Naive thymus-derived CD4-positive, alpha-beta T cell (primary cell): ENCODE data around the gene SERTM1. TPM values are rescaled to one million over a fixed set of nuclear protein-coding genes. Genes with fewer than 3 reads are reported as not detected.

Source experiments
- ATAC-seq: fragments of 150-1000 bp; cut with Tn5 transposase; 2 replicates; pipeline ENCODE4 v1.10.0; 2021; ENCODE audit warnings: mild to moderate bottlenecking, moderate library complexity
- CTCF ChIA-PET: fragments of 350-600 bp; sonication (Branson Sonifier 250); formaldehyde crosslinking; loops from one replicate; lab custom pipeline; 2021; ENCODE audit warnings: antibody characterized with exemption; lab: Charles Lee
- POLR2A ChIA-PET: fragments of 350-600 bp; sonication (Branson Sonifier 250); formaldehyde crosslinking; loops from one replicate; lab custom pipeline; 2021; ENCODE audit warnings: antibody characterized with exemption, inconsistent platforms; lab: Charles Lee
- DNase-seq, 9 donors: peaks; one replicate each; pipeline versions ENCODE4 v3.0.0 to v3.0.0-alpha.2; 2020 to 2022; ENCODE audit warnings: mixed read lengths in 1 of 9
- H3K27ac ChIP-seq: one replicate; pipeline ENCODE4 v1.7.0; 2013; ENCODE audit warnings: mild to moderate bottlenecking, low read depth, low read length, moderate library complexity
- H3K27me3 ChIP-seq, 2 donors: one replicate each; pipeline ENCODE4 v1.7.0; 2013; ENCODE audit warnings: low read length in 2 of 2, mild to moderate bottlenecking in 2 of 2, moderate library complexity in 2 of 2; ENCODE audit not compliant: control insufficient read depth in 2 of 2, insufficient read depth in 2 of 2
- H3K36me3 ChIP-seq, 3 experiments: 1 replicate in 2 of 3; 2 replicates in 1 of 3; pipeline ENCODE4 v1.7.0; 2013; ENCODE audit warnings: low read length in 3 of 3, mild to moderate bottlenecking in 3 of 3, moderate library complexity in 1 of 3; ENCODE audit not compliant: insufficient read depth in 3 of 3, control insufficient read depth in 2 of 3
- H3K4me1 ChIP-seq, 2 donors: one replicate each; pipeline ENCODE4 v1.7.0; 2013; ENCODE audit warnings: low read length in 2 of 2, mild to moderate bottlenecking in 2 of 2, moderate library complexity in 1 of 2; ENCODE audit not compliant: control insufficient read depth in 2 of 2, insufficient read depth in 2 of 2
- H3K4me3 ChIP-seq: 2 replicates; pipeline ENCODE4 v1.7.0; 2013; ENCODE audit warnings: mild to moderate bottlenecking, low read length
- H3K9me3 ChIP-seq, 3 experiments: 1 replicate in 2 of 3; 2 replicates in 1 of 3; pipeline ENCODE4 v1.7.0; 2013; ENCODE audit warnings: low read length in 3 of 3; ENCODE audit not compliant: control insufficient read depth in 2 of 3
- H3K27ac Mint-ChIP-seq, 9 donors: one replicate each; pipeline ENCODE4 v1.8.0; 2020 to 2022; ENCODE audit warnings: mixed read lengths in 9 of 9, mild to moderate bottlenecking in 8 of 9, moderate library complexity in 5 of 9, inconsistent platforms in 2 of 9
- H3K27me3 Mint-ChIP-seq, 5 donors: one replicate each; pipeline ENCODE4 v1.8.0; 2021 to 2022; ENCODE audit warnings: mixed read lengths in 5 of 5, mild to moderate bottlenecking in 1 of 5
- H3K36me3 Mint-ChIP-seq, 5 donors: one replicate each; pipeline ENCODE4 v1.8.0; 2020 to 2022; ENCODE audit warnings: mixed read lengths in 5 of 5, mild to moderate bottlenecking in 3 of 5, inconsistent platforms in 1 of 5
- H3K4me1 Mint-ChIP-seq, 7 donors: one replicate each; pipeline ENCODE4 v1.8.0; 2020 to 2022; ENCODE audit warnings: mixed read lengths in 7 of 7, mild to moderate bottlenecking in 3 of 7, inconsistent platforms in 1 of 7
- H3K4me3 Mint-ChIP-seq, 10 donors: one replicate each; pipeline ENCODE4 v1.8.0; 2020 to 2022; ENCODE audit warnings: mild to moderate bottlenecking in 10 of 10, mixed read lengths in 10 of 10, moderate library complexity in 6 of 10, inconsistent platforms in 2 of 10
- H3K9me3 Mint-ChIP-seq, 11 donors: one replicate each; pipeline ENCODE4 v1.8.0; 2020 to 2022; ENCODE audit warnings: mixed read lengths in 11 of 11, mild to moderate bottlenecking in 4 of 11, inconsistent platforms in 1 of 11, moderate library complexity in 1 of 11
- intact Hi-C, 2 donors: fragments of 100-400 bp; cut with micrococcal nuclease; formaldehyde crosslinking; loops; one replicate each; pipeline ENCODE4 v1.15.1; 2023
- polyA plus RNA-seq, 2 donors: library from polyadenylated mRNA; unstranded; fragments of 300-500 nt; fragmentation: Illumina TruSeq; gene quantifications; one replicate each; pipeline ENCODE4 v1.2.3, GENCODE V29; 2021
- total RNA-seq, 6 experiments: library from RNA in 5 of 6; stranded (reverse) in 5 of 6; gene quantifications; 1 replicate in 5 of 6; 2 replicates in 1 of 6; pipeline ENCODE4 v1.2.3 and lab custom pipeline; 2021 to 2026

SERTM1 gene
- total and polyA plus RNA-seq, 7 experiments from 2014 or later: not detected

GRCh38 chr13:36737524-36738083 is 63.8 kb downstream of the SERTM1 start:
- Histone ChIP-seq H3K4me3 (no peak overlapping the region), H3K27ac (no peak overlapping the region), H3K27me3 (no peaks in the 10 kb centered on the region), H3K4me1 (no peaks in the 10 kb centered on the region), H3K9me3 (no peaks in the 10 kb centered on the region), H3K36me3 (no peaks in the 10 kb centered on the region)
- H3K4me3 Mint-ChIP-seq: no peak overlapping the region
- peaks cover 0 to 4% (median 0%) of the 10 kb centered on the region in 5 donors for H3K27me3 Mint-ChIP-seq
- intact Hi-C loops: no loop called here
- H3K27ac Mint-ChIP-seq: no peak overlapping the region
- H3K4me1 Mint-ChIP-seq: no peaks in the 10 kb centered on the region
- no peak for DNase-seq
- ChIA-PET CTCF (no interaction called here), POLR2A (no interaction called here)
- no peaks in the 10 kb centered on the region for H3K36me3 Mint-ChIP-seq
- ATAC-seq: no peak
- peaks cover 0 to under 1% (median 0%) of the 10 kb centered on the region in 11 donors for H3K9me3 Mint-ChIP-seq

GRCh38 chr13:36745436-36745835 is 71.6 kb downstream of the SERTM1 start:
- Mint-ChIP-seq H3K27me3 (peaks cover 0 to 13% (median 1%) of the 10 kb centered on the region in 5 donors), H3K27ac (no peak overlapping the region), H3K4me3 (no peak overlapping the region), H3K4me1 (no peaks in the 10 kb centered on the region), H3K36me3 (no peaks in the 10 kb centered on the region), H3K9me3 (peaks cover 0 to 5% (median 0%) of the 10 kb centered on the region in 11 donors)
- no peak for ATAC-seq
- ChIA-PET CTCF (interaction anchor here (0.6 kb wide), 1 partner anchor 324 kb away, joined by 3 read pairs; no protein-coding TSS in a partner anchor), POLR2A (no interaction called here)
- Histone ChIP-seq H3K36me3 (no peaks in the 10 kb centered on the region), H3K9me3 (no peaks in the 10 kb centered on the region), H3K4me3 (no peak overlapping the region), H3K27me3 (no peaks in the 10 kb centered on the region), H3K4me1 (no peaks in the 10 kb centered on the region), H3K27ac (no peak overlapping the region)
- intact Hi-C loops: no loop called here
- no peak for DNase-seq

- no peak overlapping the region for H3K27ac Mint-ChIP-seq
- CTCF ChIA-PET: no interaction called here
- H3K4me1 Mint-ChIP-seq: no peaks in the 10 kb centered on the region
- no peaks in the 10 kb centered on the region for H3K4me1 ChIP-seq
- ATAC-seq: no peak
- H3K36me3 ChIP-seq: no peaks in the 10 kb centered on the region
- peaks cover 0 to 13% (median 5%) of the 10 kb centered on the region in 5 donors for H3K27me3 Mint-ChIP-seq
- POLR2A ChIA-PET: no interaction called here
- peaks cover 0 to 5% (median 0%) of the 10 kb centered on the region in 11 donors for H3K9me3 Mint-ChIP-seq
- H3K9me3 ChIP-seq: no peaks in the 10 kb centered on the region
- H3K36me3 Mint-ChIP-seq: peaks cover 0 to 4% (median 0%) of the 10 kb centered on the region in 5 donors
- DNase-seq: no peak
- H3K4me3 Mint-ChIP-seq: no peak overlapping the region
- intact Hi-C loops: no loop called here
- H3K4me3 ChIP-seq: no peak overlapping the region
- H3K27ac ChIP-seq: no peak overlapping the region
- H3K27me3 ChIP-seq: no peaks in the 10 kb centered on the region
These were observed 72.2 kb downstream of the SERTM1 start for GRCh38 chr13:36746051-36746450.

Other genes starting within 250 kb of the SERTM1 start
- gene CCNA1, start 241.5 kb upstream of the SERTM1 start, total RNA-seq: 1 to 10 TPM in 1 of 5 experiments, under 1 TPM in 2, not detected in 2; 0.22 to 5.0 (median 0.69) TPM
- not detected for gene CCNA1, start 241.5 kb upstream of the SERTM1 start, polyA plus RNA-seq
- gene RFXAP, start 145.2 kb downstream of the SERTM1 start, total RNA-seq: 10 to 100 TPM in 3 of 5 experiments, 1 to 10 TPM in 2; 4.9 to 12.7 (median 12.0) TPM
- 1 to 10 TPM; 2.4 TPM for gene RFXAP, start 145.2 kb downstream of the SERTM1 start, polyA plus RNA-seq
- gene SMAD9, start 246.2 kb downstream of the SERTM1 start, total RNA-seq: not detected
- under 1 TPM; 0.02 to 0.05 TPM for gene SMAD9, start 246.2 kb downstream of the SERTM1 start, polyA plus RNA-seq